Esophagus squamous epithelium (tissue), 5 donors: Measurements from ENCODE around the gene UBQLN4. TPM values are rescaled to one million over a fixed set of nuclear protein-coding genes. Genes with fewer than 3 reads are reported as not detected.

Source experiments
- DNase-seq: peaks from one replicate; lab custom pipeline; 2025; lab: John Stamatoyannopoulos, UW
- H3K27ac ChIP-seq, 4 donors: fragments of 200-600 bp; sonication (generic); one replicate each; pipeline ENCODE4 v1.5.1; 2016 to 2019; ENCODE audit warnings: mild to moderate bottlenecking in 1 of 4
- H3K27me3 ChIP-seq, 4 donors: fragments of 200-600 bp; sonication (generic); 1 replicate in 3 of 4; 2 replicates in 1 of 4; pipeline versions ENCODE4 v1.5.1 to v1.6.0; 2017 to 2021; ENCODE audit warnings: antibody characterized with exemption in 1 of 4
- H3K36me3 ChIP-seq, 3 donors: fragments of 200-600 bp; sonication (generic); one replicate each; pipeline ENCODE4 v1.5.1; 2016 to 2019
- H3K4me1 ChIP-seq, 3 donors: fragments of 200-600 bp; sonication (generic); one replicate each; pipeline ENCODE4 v1.5.1; 2017 to 2019
- H3K4me3 ChIP-seq, 4 donors: fragments of 200-600 bp; sonication (generic); 1 replicate in 3 of 4; 2 replicates in 1 of 4; pipeline ENCODE4 v1.5.1; 2016 to 2019; ENCODE audit warnings: mild to moderate bottlenecking in 2 of 4, moderate library complexity in 1 of 4
- H3K9me3 ChIP-seq, 3 donors: fragments of 200-600 bp; sonication (generic); one replicate each; pipeline ENCODE4 v1.5.1; 2016 to 2019
- POLR2A ChIP-seq, 4 donors: fragments of 450-650 bp; IDR thresholded peaks; one replicate each; pipeline ENCODE4 v1.6.1; 2017; ENCODE audit warnings: antibody characterized with exemption in 4 of 4, mild to moderate bottlenecking in 4 of 4, moderate library complexity in 3 of 4
- WGBS, 2 donors: methylation state at CpG; one replicate each; pipeline ENCODE4 v1.1.5; 2018; 5-methylcytosine and 5-hydroxymethylcytosine counted together
- intact Hi-C: fragments of 100-400 bp; cut with DNase I; formaldehyde crosslinking; loops from one replicate; pipeline ENCODE4 v1.15.0; 2022
- total RNA-seq, 4 donors: library from RNA; depleted of rRNA; stranded (reverse); fragments of >200 nt; gene quantifications; one replicate each; pipeline ENCODE4 v1.1.0, GENCODE V29; 2016
- TF ChIP-seq, protein P1 (sequence below), 6 experiments: fragments of 450-650 bp in 4 of 6; fragments of 200-600 bp in 2 of 6; sonication (generic) in 2 of 6; IDR thresholded peaks; one replicate each; pipeline ENCODE4 v1.5.1; 2016 to 2019; ENCODE audit warnings: antibody characterized with exemption in 6 of 6, mild to moderate bottlenecking in 4 of 6, moderate library complexity in 4 of 6
- donor health status: DM: yes; HTN: yes; CAD: no.

Gene UBQLN4
- total RNA-seq, 4 donors from 2014 or later, result 19.7 to 32.7 (median 25.5) TPM

DNA sequence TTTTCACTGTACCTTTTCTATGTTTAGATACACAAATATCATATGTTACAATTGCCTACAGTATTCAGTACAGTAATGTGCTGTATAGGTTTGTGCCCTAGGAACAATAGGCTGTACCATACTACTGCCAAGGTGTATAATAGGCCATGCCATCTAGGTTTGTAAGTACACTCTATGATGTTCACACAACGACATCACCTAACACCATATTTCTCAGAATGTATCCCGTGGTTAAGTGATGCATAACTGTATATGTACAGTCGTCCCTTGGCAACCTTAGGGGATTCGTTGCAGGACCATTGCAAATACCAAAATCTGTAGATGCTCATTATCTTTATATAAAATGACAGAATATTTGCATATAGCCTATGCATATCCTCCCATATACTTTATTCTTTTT is 27.0 kb downstream of the UBQLN4 start:
- Histone ChIP-seq H3K36me3 (no peaks in the 10 kb centered on the region), H3K4me3 (no peak overlapping the region), H3K27me3 (no peaks in the 10 kb centered on the region), H3K9me3 (no peaks in the 10 kb centered on the region), H3K27ac (no peak overlapping the region), H3K4me1 (no peaks in the 10 kb centered on the region)
- TF ChIP-seq POLR2A (IDR thresholded peaks at IDR 0.05), result no peak
- TF ChIP-seq, protein P1, sequence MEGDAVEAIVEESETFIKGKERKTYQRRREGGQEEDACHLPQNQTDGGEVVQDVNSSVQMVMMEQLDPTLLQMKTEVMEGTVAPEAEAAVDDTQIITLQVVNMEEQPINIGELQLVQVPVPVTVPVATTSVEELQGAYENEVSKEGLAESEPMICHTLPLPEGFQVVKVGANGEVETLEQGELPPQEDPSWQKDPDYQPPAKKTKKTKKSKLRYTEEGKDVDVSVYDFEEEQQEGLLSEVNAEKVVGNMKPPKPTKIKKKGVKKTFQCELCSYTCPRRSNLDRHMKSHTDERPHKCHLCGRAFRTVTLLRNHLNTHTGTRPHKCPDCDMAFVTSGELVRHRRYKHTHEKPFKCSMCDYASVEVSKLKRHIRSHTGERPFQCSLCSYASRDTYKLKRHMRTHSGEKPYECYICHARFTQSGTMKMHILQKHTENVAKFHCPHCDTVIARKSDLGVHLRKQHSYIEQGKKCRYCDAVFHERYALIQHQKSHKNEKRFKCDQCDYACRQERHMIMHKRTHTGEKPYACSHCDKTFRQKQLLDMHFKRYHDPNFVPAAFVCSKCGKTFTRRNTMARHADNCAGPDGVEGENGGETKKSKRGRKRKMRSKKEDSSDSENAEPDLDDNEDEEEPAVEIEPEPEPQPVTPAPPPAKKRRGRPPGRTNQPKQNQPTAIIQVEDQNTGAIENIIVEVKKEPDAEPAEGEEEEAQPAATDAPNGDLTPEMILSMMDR (IDR thresholded peaks at IDR 0.05), result no peak
- intact Hi-C loops, result no loop called here
- DNase-seq, result no peak
- WGBS, 2 donors, result 70 to 87% methylated on average over 4 of the region's 4 CpGs

DNA sequence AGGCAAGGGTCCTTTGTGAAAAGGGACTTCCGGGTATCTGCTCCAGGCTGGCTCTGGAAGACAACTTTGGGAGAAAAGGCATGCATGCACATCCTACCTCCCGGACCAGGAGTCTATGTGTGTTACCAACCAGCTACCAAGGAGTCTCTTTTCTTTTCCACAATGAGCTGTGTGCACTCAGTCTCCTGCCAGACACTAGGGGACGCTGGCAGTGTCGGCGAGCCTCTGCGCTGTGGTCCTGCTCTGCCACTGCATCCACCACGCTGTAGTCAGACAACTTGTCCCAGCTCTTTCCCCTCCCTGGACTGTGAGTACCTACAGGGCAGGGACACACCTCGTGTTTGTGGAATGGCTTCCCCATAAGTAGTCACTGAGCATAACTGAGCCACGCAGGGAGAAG is 27.7 kb downstream of the UBQLN4 start:
- intact Hi-C loops, result no loop called here
- H3K27me3 ChIP-seq, result no peaks in the 10 kb centered on the region

DNA sequence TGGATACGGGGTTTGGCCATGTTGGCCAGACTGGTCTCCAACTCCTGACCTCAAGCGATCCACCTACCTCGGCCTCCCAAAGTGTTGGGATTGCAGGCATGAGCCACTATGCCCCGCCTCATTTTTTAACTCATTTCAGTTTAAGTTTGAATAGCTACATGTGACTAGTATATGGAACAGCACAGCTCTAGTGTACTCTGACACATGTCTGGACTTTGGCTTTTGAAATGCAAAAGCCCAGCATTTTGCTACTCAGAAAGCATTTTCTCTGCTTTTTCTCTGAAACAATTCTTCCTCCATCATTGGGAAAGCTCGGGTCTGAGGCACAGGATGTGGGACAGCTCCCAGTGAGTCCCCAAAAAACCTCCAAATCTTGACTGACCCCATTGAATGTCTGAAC is 28.8 kb downstream of the UBQLN4 start:
- no peaks in the 10 kb centered on the region for H3K36me3 ChIP-seq
- no peak overlapping the region for H3K27ac ChIP-seq
- intact Hi-C loops, result no loop called here
- no peaks in the 10 kb centered on the region for H3K27me3 ChIP-seq
- no peaks in the 10 kb centered on the region for H3K9me3 ChIP-seq
- H3K4me1 ChIP-seq, result peaks cover 5 to 12% (median 6%) of the 10 kb centered on the region in 3 donors
- WGBS, 2 donors, result 79 to 89% methylated on average over 5 of the region's 5 CpGs
- no peak for DNase-seq
- H3K4me3 ChIP-seq, result no peak overlapping the region
- TF ChIP-seq, protein P1 (IDR thresholded peaks at IDR 0.05), result no peak
- TF ChIP-seq POLR2A (IDR thresholded peaks at IDR 0.05), result no peak

More for the DNA sequence above, 27.7 kb downstream of the UBQLN4 start:
- Histone ChIP-seq H3K9me3 (no peaks in the 10 kb centered on the region), H3K4me1 (peaks cover 0 to 6% (median 0%) of the 10 kb centered on the region in 3 donors), H3K36me3 (no peaks in the 10 kb centered on the region), H3K27ac (no peak overlapping the region), H3K4me3 (no peak overlapping the region)
- WGBS, 2 donors, result 14 to 24% methylated on average over 8 to 9 of the region's 9 CpGs
- DNase-seq, result no peak
- TF ChIP-seq, protein P1 (IDR thresholded peaks at IDR 0.05), result peak in 5 of 6 experiments; percentile 18 to 51 (median 40)
- TF ChIP-seq POLR2A (IDR thresholded peaks at IDR 0.05), result no peak

DNA sequence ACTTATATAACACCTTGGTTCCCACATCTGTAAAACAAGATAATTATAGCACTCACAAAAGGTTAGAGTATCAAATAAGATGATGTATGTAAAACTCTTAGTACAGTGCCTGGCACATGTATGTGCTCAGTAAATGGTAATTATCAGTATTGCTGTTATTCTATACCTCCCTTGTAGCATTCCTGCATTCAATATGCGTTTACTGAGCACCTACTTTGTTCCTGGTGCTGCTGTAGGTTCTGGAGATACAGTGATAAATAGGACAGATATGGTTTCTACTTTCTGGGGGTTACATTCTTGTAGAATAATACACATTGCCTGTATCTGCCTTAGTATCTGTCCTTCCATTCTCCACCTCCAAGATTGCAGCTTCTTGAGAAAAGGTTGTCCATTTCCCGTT is 31.6 kb downstream of the UBQLN4 start:
- Histone ChIP-seq H3K36me3 (peaks cover 0 to 26% (median 6%) of the 10 kb centered on the region in 3 donors), H3K4me1 (peaks cover 9 to 21% (median 11%) of the 10 kb centered on the region in 3 donors), H3K27me3 (no peaks in the 10 kb centered on the region), H3K27ac (no peak overlapping the region), H3K9me3 (no peaks in the 10 kb centered on the region), H3K4me3 (no peak overlapping the region)
- intact Hi-C loops, result no loop called here
- TF ChIP-seq POLR2A (IDR thresholded peaks at IDR 0.05), result no peak
- TF ChIP-seq, protein P1 (IDR thresholded peaks at IDR 0.05), result no peak
- WGBS, 2 donors, result 60 to 75% methylated on average over 2 of the region's 2 CpGs
- DNase-seq, result no peak

DNA sequence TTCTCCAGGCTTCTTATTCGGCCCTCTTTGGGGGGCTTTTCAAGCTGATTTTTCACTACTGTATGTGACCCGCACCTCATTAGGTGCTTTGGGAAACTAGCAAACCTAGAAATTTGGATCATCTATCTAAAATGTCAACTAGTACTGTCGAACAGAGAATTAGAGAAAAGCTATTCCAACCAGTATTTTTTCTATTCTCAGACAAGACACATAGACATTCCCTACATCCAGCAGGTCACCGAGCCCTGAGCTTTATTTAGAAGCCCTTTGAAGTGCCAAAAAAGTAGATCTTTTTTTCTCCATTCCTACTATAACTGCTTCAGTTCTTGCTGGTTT is 32.5 kb downstream of the UBQLN4 start:
- peaks cover 0 to 35% (median 11%) of the 10 kb centered on the region in 3 donors for H3K36me3 ChIP-seq
- intact Hi-C loops, result no loop called here
- no peaks in the 10 kb centered on the region for H3K9me3 ChIP-seq
- TF ChIP-seq, protein P1 (IDR thresholded peaks at IDR 0.05), result no peak
- TF ChIP-seq POLR2A (IDR thresholded peaks at IDR 0.05), result no peak
- 0 to 1% methylated on average over 4 of the region's 4 CpGs for WGBS, 2 donors
- no peaks in the 10 kb centered on the region for H3K27me3 ChIP-seq
- H3K4me1 ChIP-seq, result peaks cover 9 to 21% (median 11%) of the 10 kb centered on the region in 3 donors
- no peak for DNase-seq
- peak overlapping the region; percentile 84 to 96 (median 94) for H3K27ac ChIP-seq
- H3K4me3 ChIP-seq, result peak overlapping the region; percentile 66 to 98 (median 90)
